Bronchial epithelial cell (primary cell): ENCODE data around the gene ODAD4. TPM values are rescaled to one million over a fixed set of nuclear protein-coding genes. Genes with fewer than 3 reads are reported as not detected.

Experiments used
- DNase-seq: peaks from one replicate; pipeline ENCODE4 v3.0.0-alpha.2; 2010; ENCODE audit warnings: low read depth
- FAIRE-seq: peaks from 2 replicates; lab custom pipeline; 2011; peaks lifted over from hg19 to GRCh38; lab: Jason Lieb, UNC
- H3K27me3 ChIP-seq: 2 replicates; pipeline ENCODE4 v1.5.1; 2011; ENCODE audit warnings: low read length; ENCODE audit not compliant: control insufficient read depth, insufficient read depth
- H3K36me3 ChIP-seq: 2 replicates; pipeline ENCODE4 v1.5.1; 2011; ENCODE audit warnings: low read length; ENCODE audit not compliant: control insufficient read depth, insufficient read depth
- H3K4me3 ChIP-seq: 2 replicates; pipeline ENCODE4 v1.5.1; 2011; ENCODE audit warnings: mild to moderate bottlenecking, low read depth, low read length, control low read depth
- CTCF ChIP-seq: IDR thresholded peaks from 2 replicates; pipeline ENCODE4 v1.5.1; 2011; ENCODE audit warnings: mild to moderate bottlenecking, moderate library complexity, low read length, control low read depth, inconsistent platforms; ENCODE audit not compliant: insufficient read depth, severe bottlenecking
- total RNA-seq: library from RNA; depleted of rRNA; stranded (reverse); fragments of >200 nt; gene quantifications from 2 replicates; pipeline ENCODE4 v1.2.1, GENCODE V29; 2014

The ODAD4 gene
- total RNA-seq, 1 donor from 2014 or later = 0.26 TPM

DNA sequence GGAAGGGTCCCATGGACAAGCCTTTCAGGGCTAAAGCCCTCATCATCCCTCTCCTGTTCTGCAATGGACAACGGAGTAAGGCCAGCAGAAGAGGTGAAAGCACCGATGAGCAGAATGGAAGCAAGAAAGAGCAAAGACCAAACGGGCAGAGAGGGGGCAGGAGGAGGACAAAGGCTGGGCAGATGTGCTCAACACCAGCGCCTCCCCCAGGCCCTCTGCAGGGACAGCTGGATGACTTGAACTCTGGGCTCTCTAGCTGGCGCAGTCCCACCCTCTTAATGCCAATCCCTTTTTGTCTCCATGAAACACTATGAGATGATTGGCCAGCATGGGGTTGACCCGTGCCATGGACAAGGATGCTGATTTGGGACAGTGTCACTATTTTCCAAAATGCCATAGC is 33.7 kb upstream of the ODAD4 start:
- no peak for DNase-seq
- no peak for TF ChIP-seq CTCF
- FAIRE-seq = no peak
- H3K4me3 ChIP-seq = no peak overlapping the region
- no peaks in the 10 kb centered on the region for H3K27me3 ChIP-seq
- H3K36me3 ChIP-seq = peaks cover 50% of the 10 kb centered on the region

DNA sequence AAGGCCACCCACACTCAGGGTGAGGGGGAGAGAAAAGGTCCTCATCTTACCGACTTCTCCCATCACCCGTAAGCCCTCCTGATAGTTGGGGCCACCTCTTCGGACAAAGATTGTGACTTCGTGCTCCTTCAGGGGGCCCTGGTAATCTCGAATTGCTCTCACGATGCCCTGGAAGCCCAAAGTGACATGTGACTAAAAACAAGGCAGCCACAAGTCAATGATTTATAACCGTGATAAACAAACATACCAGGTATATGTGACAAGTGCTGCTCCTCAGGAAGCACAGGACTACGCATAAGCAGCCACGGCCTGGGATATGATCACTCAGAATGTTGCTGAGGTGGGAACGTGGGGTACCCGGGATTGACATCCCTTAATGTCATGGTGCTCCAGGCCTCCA is 28.8 kb upstream of the ODAD4 start:
- H3K36me3 ChIP-seq = peaks cover 45% of the 10 kb centered on the region
- no peak for DNase-seq
- no peak for FAIRE-seq
- no peak overlapping the region for H3K4me3 ChIP-seq
- no peak for TF ChIP-seq CTCF
- H3K27me3 ChIP-seq = no peaks in the 10 kb centered on the region

DNA sequence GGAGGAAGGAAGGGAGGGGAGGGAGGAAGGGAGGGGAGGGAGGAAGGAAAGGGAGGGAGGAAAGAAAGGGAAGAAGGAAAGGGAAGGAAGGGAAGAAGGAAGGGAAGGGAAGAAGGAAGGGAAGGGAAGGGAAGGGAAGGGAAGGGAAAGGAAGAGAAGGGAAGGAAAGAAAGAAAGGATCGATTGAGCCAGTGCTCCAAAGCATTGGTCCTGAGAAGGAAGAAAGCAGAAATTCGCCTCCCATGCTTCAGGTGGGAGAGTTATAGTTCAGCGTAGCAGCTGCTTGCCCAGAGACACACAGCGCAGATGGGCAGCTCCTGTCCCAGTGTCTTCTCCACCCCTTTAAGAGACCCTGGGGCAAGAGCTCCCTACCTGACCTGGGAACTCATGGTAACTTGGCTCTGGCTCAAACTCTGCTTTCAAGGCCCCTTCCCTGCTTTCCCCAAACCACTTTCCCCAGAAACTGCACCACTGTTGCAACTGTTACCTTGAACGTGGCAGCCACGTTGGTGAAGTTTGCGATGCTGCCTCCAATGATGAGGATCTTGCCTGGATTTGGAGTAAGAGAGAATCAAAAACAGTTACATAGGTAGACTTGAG is 26.1 kb upstream of the ODAD4 start:
- Histone ChIP-seq H3K27me3 (no peaks in the 10 kb centered on the region), H3K4me3 (no peak overlapping the region), H3K36me3 (peaks cover 47% of the 10 kb centered on the region)
- FAIRE-seq (peak; percentile 88), DNase-seq (no peak)
- no peak for TF ChIP-seq CTCF

- peak; percentile 85 for FAIRE-seq
Measured at GRCh38 chr17:41905172-41905571, 25.2 kb upstream of the ODAD4 start.

DNA sequence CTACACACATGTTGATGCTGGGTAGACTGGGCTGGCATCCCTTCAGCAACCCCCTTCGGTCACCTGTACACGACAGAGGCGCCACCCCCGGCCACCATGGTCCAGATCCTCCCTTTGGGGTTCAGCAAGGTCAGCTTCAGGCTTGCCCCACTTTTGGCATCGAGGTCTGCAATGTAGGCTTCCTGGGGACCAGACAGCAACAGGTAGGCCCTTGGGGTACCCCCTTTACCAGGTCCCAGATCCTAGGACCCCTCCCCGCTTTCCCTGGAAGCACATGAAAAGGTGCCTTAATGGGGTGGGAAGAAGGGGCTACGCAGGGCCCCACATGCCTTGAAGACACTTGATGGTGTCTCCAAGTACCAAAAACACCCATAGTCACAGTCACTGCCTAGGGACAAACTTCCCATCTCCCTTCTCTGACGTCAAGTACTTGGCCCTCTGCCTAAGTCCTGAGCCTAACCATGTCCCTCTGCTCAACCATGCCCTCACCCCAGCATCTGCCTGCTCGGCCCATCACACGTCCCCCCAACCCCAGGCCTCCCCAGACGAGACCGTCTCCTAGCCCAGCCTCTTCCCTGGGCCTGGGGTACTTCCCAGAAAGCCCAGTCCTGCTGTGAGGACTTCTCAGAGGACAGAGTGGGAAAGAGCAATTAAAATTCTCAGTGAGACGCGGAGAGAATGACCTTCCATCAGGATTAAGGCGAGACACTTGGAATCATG is 23.8 kb upstream of the ODAD4 start:
- DNase-seq = no peak
- peaks cover 58% of the 10 kb centered on the region for H3K36me3 ChIP-seq
- H3K4me3 ChIP-seq = no peak overlapping the region
- FAIRE-seq = no peak
- no peaks in the 10 kb centered on the region for H3K27me3 ChIP-seq
- no peak for TF ChIP-seq CTCF

More at GRCh38 chr17:41905172-41905571, 25.2 kb upstream of the ODAD4 start:
- TF ChIP-seq CTCF = no peak
- no peak overlapping the region for H3K4me3 ChIP-seq
- no peak for DNase-seq
- peaks cover 53% of the 10 kb centered on the region for H3K36me3 ChIP-seq
- no peaks in the 10 kb centered on the region for H3K27me3 ChIP-seq
